Right kidney (tissue), 1 donor: ENCODE measurements around the gene CLTB.

Experiments
- DNase-seq: peaks from one replicate; pipeline ENCODE4 v3.0.0-alpha.2; 2016

Gene CLTB

DNA sequence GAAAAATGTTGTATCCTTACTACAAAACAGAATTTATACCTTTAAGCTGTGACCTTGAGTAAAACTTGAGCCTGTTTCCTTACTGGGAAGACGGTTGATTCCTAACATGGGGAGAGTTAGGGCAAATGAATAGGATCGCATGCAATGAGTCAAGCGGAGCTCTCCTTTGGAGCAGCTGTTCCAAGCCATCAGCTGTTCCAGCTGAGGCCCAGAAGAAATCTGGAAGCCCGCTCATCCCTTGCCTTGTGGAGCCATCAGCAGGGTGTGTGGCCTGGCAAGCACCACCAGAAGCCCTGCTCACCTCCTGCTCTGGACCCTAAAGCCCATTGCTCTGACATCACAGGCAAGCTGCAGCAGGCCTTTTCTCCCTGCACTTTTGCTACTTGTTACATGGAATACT is 62.8 kb downstream of the CLTB start:
- no peak for DNase-seq

DNA sequence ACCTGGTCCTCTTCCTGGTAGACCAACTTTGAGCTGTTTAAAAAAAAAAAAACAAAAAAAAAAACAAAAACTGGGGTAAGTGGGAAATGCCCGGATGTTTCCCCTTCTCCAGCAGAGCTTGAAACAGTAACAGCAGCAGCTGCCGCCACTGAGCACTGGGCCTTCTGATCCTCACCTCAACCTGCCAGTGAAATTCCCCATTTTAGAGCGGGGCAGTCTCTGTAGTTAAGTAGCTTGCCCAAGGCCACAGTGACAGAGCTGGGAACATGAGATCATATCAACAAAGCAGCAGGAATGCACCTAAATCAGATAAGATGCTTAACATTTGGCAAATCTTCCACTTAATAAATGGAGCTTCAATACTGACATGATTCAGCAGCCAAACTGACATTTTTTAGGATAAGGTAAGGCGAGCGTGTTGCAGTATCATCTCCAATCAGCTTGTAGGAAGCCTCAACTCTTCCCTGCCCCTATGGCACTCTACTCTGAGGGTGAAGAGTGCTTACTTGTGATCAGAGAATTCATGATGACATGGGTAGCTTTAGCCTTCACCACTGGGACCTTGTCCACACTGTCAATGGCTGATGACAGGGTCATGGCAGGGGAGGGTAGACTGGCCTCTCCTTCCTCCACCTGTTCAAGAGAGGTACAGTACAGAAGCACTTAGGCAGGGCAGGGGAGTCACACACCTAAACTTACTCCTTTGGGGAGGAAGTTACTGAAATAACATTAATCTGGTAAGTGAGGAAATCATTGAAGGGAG is 64.0 kb downstream of the CLTB start:
- DNase-seq: no peak

DNA sequence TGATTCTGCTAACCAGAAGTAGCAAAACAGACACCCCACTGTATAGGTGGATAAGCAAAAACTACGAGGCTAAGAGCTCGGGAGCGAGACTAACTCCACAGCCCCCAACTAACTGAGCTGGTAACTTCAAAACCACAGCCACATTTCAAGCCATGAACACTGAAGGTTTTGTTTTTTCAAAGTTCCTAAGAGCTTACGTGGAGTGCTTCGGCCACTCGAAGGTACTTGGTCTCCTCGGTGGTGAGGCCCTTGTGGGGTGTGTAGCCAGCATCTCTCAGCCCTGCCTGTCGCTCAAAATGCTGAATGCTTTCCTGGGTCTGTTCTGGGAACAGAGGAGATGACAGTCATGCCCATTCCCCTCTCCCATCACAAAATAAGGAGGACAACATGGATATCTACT is 65.9 kb downstream of the CLTB start:
- no peak for DNase-seq

DNA sequence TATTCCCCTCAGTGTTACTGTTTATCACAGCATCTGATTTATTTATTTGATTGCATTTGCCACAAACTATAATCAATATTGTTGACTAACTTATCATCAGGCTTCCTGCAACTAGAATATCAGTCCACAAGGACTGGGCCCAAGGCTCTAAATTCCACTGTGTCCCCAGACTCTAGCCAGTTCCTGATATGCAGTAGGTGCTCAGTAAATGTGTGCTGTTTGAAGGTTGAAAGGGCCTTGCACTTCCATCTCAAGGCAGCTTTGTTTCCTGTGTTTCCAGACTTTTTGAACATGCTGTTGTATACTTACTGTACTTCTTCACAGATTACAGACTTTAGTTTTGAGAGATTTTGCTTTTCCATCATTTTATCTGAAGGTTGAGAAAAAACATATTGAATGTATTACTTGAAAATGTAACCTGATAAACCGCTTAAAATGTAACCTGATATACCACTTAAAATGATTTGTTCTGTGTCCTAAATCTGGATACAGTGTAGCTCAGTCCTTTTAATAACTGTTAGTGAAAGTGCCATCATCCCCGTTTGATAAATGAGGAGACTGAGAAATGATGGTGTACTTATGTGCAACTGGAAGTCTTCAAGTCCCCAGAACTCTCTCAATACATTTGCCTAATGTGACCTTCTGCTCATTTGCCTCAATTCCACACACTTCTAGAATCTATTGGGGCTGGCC is 73.4 kb downstream of the CLTB start:
- no peak for DNase-seq
